Measurements from ENCODE around the gene NSD1. TPM values are rescaled to one million over a fixed set of nuclear protein-coding genes. Genes with fewer than 3 reads are reported as not detected.

NSD1 gene
- total and polyA plus RNA-seq, 7 donors = 3.0 to 41.5 (median 34.6) TPM

DNA sequence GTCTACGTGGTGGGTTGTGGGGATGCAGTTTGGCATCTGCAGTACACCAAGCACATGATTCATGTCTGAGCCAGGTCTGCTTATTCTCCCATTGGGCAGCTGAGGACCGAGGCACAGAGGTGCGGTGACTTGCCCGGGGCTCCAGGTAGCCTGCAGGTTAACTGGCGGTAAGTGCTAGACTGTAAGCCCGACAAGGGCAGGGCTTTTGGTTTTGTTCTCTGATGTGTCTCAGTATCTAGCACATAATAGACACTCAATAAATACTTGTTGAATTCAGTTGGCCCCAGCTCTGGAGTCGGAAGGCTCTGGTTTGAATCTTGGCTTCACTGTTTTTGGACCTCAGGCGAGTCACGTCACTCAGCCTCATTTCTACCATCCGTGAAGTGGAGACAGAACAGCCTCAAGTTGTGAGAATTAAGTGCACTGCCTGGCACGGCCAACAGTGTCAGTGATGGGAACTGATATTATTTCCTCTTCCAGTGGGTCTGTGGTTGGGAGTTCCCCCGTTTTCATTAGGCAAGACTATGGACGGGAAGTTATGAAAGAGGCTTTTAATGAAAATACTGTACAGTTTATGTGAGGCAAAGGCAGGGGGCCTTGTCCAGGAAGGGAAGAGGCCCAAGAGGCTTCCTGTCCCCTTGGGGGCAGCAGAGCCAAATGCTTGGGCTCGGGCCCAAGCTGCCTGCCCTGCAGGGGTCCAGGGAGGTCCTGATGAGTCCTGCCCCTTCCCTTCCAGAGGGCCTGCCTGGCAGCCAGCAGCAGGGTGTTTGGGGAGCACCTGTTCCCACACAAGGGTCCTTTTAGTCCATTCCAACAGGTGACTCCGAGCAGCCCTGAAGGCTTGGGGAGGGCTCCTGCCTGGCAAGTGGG lies 173.3 kb downstream of the NSD1 start:
- Histone ChIP-seq H3K27me3 (no peaks in the 10 kb centered on the region), H3K27ac (no peak overlapping the region), H3K9me3 (no peaks in the 10 kb centered on the region), H3K36me3 (peaks cover 0 to 27% (median 14%) of the 10 kb centered on the region in 4 donors), H3K4me1 (peaks cover 0 to 54% (median 43%) of the 10 kb centered on the region in 4 donors), H3K4me3 (no peak overlapping the region)
- TF ChIP-seq POLR2A (IDR thresholded peaks at IDR 0.05) (no peak), POLR2AphosphoS5 (IDR thresholded peaks at IDR 0.05) (no peak), EP300 (IDR thresholded peaks at IDR 0.05) (no peak)
- TF ChIP-seq, protein P1, sequence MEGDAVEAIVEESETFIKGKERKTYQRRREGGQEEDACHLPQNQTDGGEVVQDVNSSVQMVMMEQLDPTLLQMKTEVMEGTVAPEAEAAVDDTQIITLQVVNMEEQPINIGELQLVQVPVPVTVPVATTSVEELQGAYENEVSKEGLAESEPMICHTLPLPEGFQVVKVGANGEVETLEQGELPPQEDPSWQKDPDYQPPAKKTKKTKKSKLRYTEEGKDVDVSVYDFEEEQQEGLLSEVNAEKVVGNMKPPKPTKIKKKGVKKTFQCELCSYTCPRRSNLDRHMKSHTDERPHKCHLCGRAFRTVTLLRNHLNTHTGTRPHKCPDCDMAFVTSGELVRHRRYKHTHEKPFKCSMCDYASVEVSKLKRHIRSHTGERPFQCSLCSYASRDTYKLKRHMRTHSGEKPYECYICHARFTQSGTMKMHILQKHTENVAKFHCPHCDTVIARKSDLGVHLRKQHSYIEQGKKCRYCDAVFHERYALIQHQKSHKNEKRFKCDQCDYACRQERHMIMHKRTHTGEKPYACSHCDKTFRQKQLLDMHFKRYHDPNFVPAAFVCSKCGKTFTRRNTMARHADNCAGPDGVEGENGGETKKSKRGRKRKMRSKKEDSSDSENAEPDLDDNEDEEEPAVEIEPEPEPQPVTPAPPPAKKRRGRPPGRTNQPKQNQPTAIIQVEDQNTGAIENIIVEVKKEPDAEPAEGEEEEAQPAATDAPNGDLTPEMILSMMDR (IDR thresholded peaks at IDR 0.05) = no peak
- DNase-seq = no peak
- 78 to 80% methylated on average over 15 of the region's 15 CpGs for WGBS, 2 donors
- intact Hi-C loops (cut with DNase I) = no loop called here

DNA sequence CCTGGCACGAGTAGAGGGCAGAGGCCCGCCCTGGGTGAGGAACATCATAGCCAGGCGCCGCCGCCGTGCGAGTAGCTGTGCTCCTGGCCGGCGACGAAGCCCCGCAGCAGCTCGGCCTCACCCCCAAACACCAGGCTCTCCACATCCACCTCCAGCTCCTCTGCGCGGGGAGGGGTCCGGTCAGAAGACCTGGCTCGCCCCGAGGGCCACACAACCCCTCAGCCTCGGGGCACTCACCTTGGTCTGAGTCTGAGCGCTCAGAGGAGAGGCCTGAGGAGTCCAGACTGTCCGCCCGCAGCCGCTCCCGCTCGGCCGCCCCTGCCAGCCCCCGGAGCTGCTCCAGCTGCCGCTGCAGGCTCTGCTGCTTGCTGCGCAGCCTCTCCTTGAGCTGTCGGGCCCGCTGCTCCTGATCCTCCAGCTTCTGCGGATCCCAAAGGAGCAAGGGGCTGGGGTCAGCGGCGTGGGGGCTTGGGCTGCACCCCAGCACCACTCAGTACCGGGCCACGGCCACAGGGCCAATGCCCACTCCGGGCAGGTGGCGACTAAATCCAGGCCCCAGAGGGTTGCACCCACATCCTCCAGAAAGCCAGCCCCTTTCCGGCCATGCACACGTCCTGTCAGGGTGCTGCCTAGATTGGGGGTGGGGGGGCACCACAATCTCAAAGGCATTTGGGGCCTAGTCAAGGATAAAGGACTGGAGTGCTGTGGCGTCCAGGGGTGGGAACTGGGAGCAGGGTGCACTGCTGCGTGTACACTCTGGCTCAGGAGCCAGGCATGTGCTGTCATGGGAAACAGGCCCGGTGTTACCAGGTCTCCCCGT lies 174.2 kb downstream of the NSD1 start:
- intact Hi-C loops (cut with DNase I) = no loop called here
- H3K36me3 ChIP-seq = peaks cover 0 to 27% (median 14%) of the 10 kb centered on the region in 4 donors
- TF ChIP-seq POLR2AphosphoS5 (IDR thresholded peaks at IDR 0.05) = no peak
- no peak for TF ChIP-seq POLR2A (IDR thresholded peaks at IDR 0.05)
- TF ChIP-seq, protein P1 (IDR thresholded peaks at IDR 0.05) = no peak
- TF ChIP-seq EP300 (IDR thresholded peaks at IDR 0.05) = no peak
- DNase-seq = no peak
- WGBS, 2 donors = 85 to 88% methylated on average over 43 of the region's 43 CpGs
- no peaks in the 10 kb centered on the region for H3K9me3 ChIP-seq
- no peak overlapping the region for H3K27ac ChIP-seq
- no peak overlapping the region for H3K4me3 ChIP-seq
- peaks cover 0 to 52% (median 41%) of the 10 kb centered on the region in 4 donors for H3K4me1 ChIP-seq
- no peaks in the 10 kb centered on the region for H3K27me3 ChIP-seq

DNA sequence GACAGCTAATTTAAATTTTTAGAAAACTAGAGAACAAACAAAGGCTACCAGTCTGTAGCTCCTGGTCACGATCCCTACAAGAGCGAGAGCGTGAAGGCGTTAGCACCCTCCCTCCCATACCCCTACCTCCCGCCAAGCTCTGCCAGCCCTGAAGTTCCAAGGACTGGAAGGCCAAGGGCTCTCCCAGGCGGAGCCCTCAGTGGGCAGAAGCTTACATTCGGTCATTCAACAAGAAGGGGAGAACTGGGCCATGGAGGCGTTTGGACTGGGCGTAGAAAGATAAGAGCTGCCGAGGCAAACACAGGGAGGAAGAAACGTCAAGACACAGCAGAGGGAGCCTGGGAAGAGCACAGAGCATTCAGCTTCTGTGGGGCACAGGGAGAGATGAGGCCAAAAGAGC lies 175.2 kb downstream of the NSD1 start:
- DNase-seq = no peak
- Histone ChIP-seq H3K4me1 (peaks cover 0 to 53% (median 40%) of the 10 kb centered on the region in 4 donors), H3K27ac (no peak overlapping the region), H3K4me3 (no peak overlapping the region), H3K27me3 (no peaks in the 10 kb centered on the region), H3K9me3 (no peaks in the 10 kb centered on the region), H3K36me3 (peaks cover 0 to 27% (median 14%) of the 10 kb centered on the region in 4 donors)
- TF ChIP-seq, protein P1 (IDR thresholded peaks at IDR 0.05) = no peak
- TF ChIP-seq POLR2AphosphoS5 (IDR thresholded peaks at IDR 0.05) = no peak
- no peak for TF ChIP-seq EP300 (IDR thresholded peaks at IDR 0.05)
- no peak for TF ChIP-seq POLR2A (IDR thresholded peaks at IDR 0.05)
- intact Hi-C loops (cut with DNase I) = no loop called here
- WGBS, 2 donors = 91 to 94% methylated on average over 11 of the region's 11 CpGs

DNA sequence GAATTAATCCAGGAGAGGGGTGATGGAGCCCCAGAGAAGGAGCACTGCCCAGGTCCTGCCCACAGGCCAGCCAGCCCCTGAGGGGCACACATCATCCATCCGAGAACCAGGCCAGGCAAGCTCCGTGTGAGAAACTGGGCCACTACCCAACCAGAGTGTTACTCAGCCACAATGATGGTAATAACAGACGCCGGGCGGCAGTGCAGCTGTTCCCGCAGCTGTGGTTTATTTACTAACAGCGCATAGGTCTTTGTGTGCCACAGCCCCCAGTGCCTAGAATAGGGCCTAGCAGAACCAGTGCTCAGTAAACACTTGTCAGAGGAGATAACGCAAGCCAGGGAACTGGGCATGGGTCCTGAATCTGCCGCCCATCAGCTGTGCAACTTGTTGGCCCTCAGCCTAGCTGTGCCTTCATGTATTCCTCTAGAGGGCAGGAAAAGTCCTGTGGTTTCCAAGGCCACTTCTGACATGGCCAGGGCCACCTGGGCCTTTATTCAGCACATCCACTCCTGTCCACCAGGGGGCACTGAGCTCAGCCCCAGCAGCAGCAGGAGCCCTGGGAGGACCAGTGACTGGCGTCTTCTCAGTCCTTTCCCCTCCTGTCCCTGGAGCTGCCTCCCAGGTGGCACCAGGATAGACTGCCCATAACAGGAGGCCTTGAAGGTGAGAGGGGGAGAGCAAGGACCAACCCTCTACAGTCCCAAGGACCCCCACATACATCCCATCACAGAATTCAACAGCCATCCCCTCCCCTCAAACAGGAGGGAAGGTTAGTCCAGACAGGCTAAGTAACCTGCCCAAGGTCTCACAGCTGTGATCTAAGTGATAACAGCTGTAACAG lies 176.0 kb downstream of the NSD1 start:
- Histone ChIP-seq H3K27ac (no peak overlapping the region), H3K9me3 (no peaks in the 10 kb centered on the region), H3K27me3 (no peaks in the 10 kb centered on the region), H3K4me3 (no peak overlapping the region), H3K4me1 (peaks cover 0 to 46% (median 34%) of the 10 kb centered on the region in 4 donors), H3K36me3 (peaks cover 0 to 27% (median 14%) of the 10 kb centered on the region in 4 donors)
- TF ChIP-seq EP300 (IDR thresholded peaks at IDR 0.05) (no peak), POLR2A (IDR thresholded peaks at IDR 0.05) (no peak), POLR2AphosphoS5 (IDR thresholded peaks at IDR 0.05) (no peak)
- TF ChIP-seq, protein P1 (IDR thresholded peaks at IDR 0.05) = peak; percentile 40 to 79 (median 59)
- peak; percentile 83 for DNase-seq
- 60 to 71% methylated on average over 10 of the region's 10 CpGs for WGBS, 2 donors
- intact Hi-C loops (cut with DNase I) = loop anchor here (5.0 to 10.0 kb wide), 3 partner anchors 58 to 205 kb away; partner anchors contain the start of gene DDX41

All from sigmoid colon (tissue), 7 donors.